Stimulated activated CD8-positive, alpha-beta memory T cell treated with anti-CD3 and anti-CD28 coated beads, Interleukin-15, amount 100 ng/mL, for 24 hours (primary cell): ENCODE data around the gene POLR2L.

Experiments used
- DNase-seq: peaks from one replicate; pipeline ENCODE4 v3.0.0-alpha.2; 2020; ENCODE audit warnings: low read depth

Gene POLR2L

GRCh38 chr11:842370-843002, at the start of gene POLR2L, which contains the start of gene TSPAN4:
Gene POLR2L (minus strand): TSS chr11:842529. CDS start chr11:842508, 21 bp downstream.
Gene TSPAN4 (plus strand): TSS chr11:842852. CDS start chr11:850305, 7,453 bp downstream.
- peak; percentile 79 for DNase-seq

DNA sequence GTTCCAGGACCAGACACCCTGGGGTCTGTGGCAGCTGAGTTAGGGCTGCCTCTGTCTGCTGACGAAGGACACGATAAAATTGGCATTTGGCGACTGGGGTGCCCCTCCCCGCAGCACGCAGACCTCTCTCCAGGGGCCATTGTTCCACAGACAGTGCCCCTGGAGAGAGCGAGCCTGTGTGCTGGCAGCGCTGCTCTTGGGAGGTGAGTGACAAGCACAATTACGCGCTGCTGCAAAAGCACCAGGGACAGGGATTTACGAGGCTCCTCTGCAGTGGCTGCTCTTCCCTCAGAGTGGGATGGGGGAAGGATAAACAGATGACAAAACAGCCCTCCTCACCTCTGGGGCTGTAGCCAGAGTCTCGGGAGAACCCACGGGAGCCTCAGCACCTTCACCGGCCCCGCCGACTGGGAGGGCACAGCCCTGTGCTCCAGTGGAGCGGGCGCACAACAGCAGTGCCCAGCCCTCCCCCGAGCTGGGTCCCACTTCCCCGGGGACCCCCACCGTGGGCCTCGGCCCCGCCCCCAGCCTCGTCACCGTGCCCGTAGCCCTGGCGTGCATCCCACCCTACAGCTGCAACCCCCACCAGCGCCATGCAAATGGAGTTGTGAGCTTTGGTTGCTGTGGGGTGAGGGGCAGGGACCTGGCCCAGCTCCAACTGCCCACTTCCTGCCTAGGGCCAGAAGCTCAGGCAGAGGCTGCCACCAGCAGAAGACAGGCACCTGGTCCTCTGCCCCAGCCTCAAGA, 48.6 kb upstream of the POLR2L start:
- DNase-seq = no peak

DNA sequence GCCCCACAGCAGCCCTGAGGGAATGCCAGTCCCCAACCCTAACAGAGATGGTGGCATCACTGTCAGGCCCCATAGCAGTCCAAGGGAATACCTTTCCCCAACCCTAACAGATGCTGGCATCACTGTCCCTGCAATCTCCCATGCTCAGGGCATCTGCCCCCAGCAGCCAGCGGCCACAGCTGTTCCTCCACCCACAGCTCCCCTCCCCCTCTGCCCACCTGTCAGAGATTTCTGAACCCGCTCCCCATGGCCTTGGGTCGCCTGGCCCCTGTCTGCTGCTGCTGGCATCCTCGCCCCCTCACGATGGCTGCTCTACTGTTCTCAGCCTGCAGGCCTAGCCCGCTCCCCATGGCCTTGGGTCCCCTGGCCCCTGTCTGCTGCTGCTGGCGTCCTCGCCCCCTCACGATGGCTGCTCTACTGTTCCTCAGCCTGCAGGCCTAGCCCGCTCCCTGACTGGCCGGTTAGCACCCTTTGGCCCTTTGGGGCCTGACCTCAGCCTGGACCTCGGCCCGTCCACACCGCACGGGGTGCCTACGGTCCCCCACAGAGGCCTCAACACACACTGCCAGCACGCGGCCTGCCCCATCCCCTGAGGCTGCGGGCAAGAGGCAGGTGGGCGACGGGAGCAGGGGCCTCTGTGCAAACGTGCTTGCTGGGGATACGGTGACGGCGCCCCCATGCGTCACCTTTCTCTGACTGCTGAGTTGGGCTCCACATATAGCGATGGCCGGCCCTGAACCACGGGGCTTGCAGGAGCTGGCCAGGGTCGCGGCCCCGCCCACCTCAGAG, 47.6 kb upstream of the POLR2L start:
- no peak for DNase-seq

DNA sequence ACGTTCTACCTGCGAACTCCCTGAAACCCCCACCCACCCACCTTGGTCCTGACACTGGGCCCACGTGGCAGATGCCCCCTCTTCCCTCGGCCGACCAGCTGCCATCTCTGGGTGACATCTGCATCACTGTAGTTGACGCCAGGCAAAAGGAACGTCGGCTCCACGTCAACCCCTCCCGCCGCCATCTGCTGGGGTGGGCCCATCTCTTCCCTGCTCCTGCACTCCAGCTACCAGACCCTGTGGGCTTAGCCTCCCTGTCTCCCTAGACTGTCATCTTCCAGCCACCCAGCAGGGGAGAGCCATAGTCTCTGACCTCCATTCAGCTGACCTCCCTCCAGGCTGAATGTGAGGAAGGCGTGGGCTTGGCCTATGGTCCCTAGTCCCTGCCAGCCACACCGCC, 46.9 kb upstream of the POLR2L start:
- no peak for DNase-seq

- DNase-seq = no peak
Measured at GRCh38 chr11:888310-889212, 46.2 kb upstream of the POLR2L start.

- DNase-seq = no peak
Measured at GRCh38 chr11:887589-887988, 45.3 kb upstream of the POLR2L start.

DNA sequence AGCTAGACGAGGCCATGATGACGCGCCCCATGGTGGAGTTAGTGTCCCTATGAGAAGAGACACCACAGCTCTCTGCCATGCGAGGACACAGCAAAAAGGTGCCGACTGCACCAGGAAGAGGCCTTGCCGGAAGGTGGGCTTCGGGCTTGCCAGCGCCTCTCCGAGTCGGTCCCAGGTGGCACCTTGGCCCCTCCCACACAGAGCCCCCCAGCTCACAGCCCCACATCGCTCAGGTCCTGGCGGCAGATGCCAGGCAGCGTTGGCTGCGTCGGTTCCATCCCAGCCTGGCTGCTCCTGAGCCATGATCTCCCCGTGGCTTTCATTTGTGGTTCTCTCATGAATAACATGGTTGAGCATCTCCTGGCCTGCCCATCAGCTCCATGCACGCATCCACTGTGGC, 44.2 kb upstream of the POLR2L start:
- no peak for DNase-seq

- DNase-seq = no peak
Measured at GRCh38 chr11:884578-885070, 42.3 kb upstream of the POLR2L start.

- DNase-seq = no peak
Measured at GRCh38 chr11:883527-883926, 41.2 kb upstream of the POLR2L start.

GRCh38 chr11:882596-882995, 40.3 kb upstream of the POLR2L start:
- DNase-seq = no peak

- no peak for DNase-seq
Measured at GRCh38 chr11:880447-880846, 38.1 kb upstream of the POLR2L start.

DNA sequence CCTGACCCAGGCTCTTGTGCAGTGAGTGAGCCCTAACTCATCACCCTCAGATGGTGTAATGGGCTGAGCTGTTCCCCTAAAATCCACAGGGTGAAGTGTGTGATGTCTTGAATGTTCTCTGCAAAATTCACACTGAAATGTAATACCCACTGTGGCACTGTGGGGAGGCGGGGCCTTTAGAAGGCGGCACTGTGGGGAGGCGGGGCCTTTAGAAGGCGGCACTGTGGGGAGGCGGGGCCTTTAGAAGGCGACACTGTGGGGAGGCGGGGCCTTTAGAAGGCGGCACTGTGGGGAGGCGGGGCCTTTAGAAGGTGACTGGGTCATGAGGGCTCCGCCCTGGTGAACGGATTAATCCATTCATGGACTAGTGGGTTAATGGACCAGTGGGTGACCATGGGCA, 35.2 kb upstream of the POLR2L start:
- DNase-seq = no peak

GRCh38 chr11:876545-876944, 34.2 kb upstream of the POLR2L start:
- no peak for DNase-seq

GRCh38 chr11:875769-876301, 33.5 kb upstream of the POLR2L start:
- no peak for DNase-seq

DNA sequence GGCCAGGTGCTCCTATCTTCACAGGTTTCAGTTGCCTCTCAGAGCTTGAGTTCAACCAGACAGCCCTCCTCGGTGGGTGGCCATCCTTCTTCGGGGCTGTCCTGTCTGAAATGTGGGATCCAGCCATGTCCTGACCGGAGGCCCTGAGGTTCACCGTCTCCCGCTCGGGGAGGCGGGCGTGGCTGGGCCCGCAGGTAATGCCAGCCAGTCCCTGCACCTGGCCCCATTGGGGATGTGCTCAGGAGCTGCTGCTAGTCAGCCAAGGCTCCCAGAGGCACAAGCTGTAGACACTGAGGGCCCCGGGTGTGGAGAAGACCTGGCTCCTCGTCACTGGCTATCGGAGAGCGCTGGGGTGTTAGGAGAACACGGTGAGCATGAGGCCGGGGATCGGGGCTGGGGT, 32.9 kb upstream of the POLR2L start:
- no peak for DNase-seq

- no peak for DNase-seq
Measured at GRCh38 chr11:873706-874105, 31.4 kb upstream of the POLR2L start.

DNA sequence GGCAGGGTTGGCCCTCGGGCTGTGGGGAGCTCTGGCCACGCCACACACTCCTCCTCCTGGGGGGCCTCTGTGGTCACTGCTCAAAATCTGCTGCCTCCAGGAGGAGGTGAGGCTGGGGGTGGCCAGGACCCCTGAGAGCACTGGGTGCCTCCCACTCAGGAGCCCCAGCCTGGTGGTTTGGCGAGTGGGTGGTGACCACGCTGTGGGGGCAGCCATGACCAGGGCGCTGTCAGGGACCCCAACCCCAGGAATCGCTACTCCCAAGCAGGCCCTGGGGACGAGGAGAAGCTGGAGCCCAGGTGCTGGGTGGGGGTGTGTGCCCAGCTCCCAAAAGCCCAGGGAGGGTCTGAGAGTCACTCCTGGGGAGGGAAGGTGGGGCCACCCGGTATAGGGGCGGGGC, 30.5 kb upstream of the POLR2L start:
- DNase-seq = no peak

- DNase-seq = no peak
Measured at GRCh38 chr11:871472-871871, 29.1 kb upstream of the POLR2L start.

- DNase-seq = no peak
Measured at GRCh38 chr11:870418-870817, 28.1 kb upstream of the POLR2L start.

DNA sequence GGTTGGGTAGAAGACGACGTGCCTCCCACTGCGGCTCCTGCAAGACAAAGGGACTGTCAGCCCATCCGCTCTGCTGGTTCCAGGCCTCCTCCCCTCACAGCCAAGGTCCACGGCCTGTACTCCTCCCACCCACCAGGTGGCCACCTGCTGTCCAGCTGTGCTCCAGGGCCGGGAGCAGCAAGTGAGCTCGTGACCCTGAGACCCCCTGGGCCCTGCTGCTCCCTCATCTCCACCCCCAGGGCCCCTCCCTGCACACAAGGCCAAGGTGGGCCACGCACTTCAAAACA, 27.7 kb upstream of the POLR2L start:
- DNase-seq = no peak

DNA sequence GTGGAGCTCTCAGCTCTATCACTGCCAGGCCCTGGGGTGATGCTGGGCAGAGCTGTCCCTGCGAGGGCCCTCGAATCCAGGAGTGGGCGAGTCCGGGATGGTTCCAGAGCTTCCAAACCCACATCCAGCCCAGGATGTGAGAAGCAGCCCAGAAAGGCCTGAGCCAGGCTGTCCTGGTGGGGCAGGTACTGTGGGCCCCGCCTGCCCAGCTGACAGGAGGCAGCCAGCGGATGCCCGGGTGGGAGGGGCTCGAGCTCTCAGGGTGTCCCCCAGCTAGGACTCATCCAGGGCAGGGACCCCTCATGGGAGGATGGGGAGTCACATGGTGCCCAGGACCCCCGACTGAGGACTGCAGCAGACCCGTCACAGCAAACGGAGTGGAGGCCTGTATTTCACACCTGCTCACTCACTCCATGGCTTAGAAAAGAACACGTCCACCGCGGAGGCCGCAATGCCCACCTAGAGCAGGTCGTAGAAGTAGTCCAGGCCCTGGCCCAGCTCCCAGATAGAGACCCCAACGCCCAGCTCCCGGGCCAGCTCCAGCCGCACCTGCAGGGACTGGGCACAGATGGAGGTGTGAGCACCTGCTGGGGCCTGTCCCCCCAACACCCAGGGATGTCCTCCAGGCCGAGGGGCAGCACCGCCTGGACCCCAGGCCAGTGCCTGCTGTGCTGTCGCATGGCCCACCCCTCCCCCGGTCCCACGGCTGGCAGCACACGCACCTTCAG, 27.2 kb upstream of the POLR2L start:
- DNase-seq = no peak
